GM21447 (cell line): ENCODE results near the gene EIF4E.

Experiments
- ATAC-seq: cut with Tn5 transposase; IDR thresholded peaks from one replicate; pipeline ENCODE4 v1.9.1; 2021; ENCODE audit not compliant: unreplicated experiment

The EIF4E gene, protein sequence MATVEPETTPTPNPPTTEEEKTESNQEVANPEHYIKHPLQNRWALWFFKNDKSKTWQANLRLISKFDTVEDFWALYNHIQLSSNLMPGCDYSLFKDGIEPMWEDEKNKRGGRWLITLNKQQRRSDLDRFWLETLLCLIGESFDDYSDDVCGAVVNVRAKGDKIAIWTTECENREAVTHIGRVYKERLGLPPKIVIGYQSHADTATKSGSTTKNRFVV

DNA sequence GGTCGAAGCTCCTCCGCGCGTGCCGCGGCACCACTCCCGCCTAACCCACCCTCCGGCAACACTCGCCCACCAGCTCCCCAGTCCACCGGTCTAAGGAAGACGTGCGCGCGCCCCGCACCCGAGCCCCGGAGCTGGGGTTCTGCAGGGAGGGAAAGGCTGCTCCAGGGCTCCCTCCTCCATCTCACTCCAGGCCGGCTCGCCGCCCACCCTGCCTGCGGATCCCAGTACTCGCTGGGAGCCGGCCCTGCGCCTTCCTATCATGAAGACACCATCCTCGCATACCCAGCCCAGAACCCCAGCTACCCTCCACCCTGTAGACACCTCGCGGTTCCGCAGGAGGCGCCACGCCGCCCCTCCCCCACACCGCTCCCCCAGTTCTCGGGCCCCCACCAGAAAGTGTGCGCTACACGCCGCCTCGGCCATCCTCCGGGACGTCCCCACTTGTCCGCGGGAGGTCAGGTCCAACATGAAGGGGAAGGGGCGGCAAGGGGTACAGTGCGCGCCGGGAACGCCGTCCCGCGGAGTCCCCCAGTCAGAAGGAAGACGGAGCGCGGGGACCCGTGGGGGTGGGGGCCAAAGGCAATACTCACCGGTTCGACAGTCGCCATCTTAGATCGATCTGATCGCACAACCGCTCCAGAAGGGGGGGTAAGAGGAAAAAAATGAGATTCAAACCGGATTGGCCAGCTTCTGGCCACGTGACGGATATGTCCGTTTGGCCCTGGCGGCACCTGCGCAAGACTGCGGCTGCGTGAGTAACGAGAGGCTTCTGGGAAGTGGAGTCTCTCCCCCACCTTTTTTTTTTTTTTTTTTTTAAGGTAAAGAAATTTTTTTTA, at the start of gene EIF4E:
TSS of gene EIF4E (minus strand) at position 629 of the 836 bp plus-strand sequence. CDS start at position 608, 21 bp downstream.
- peak; percentile 76 for ATAC-seq

DNA sequence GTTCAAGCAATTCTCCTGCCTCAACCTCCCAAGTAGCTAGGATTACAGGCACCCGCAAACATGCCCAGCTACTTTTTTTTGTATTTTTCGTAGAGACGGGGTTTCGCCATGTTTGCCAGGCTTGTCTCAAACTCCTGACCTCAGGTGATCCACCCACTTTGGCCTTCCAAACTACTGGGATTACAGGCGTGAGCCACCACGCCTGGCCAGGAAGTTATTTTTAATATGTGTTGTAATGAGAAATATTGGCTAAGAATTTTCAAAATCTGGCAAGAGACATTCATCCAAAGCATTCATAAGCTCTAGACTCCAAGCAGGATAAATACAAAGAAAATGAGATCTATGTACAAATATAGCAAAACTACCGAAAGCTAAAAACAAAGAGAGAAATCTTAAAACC, 48.6 kb upstream of the EIF4E start:
- no peak for ATAC-seq

DNA sequence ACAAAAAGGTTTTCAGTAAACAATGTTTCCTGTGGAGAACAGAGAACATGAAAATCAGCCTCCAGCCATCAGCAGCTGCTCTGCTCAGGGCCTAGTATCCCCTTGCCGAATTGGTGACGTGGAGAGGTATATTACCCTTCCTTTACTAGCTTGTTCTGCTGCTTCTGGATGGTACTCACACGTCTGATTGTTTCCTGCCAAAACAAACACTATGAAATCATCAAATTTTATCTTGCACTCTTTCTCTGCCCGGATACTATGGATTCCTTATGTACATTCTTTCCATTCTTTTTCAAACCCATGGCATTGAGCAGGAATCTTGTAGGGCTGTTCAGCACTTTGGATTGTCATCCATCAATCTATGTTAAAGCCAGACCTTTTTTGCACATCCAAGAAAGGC, 47.8 kb upstream of the EIF4E start:
- ATAC-seq, result no peak

DNA sequence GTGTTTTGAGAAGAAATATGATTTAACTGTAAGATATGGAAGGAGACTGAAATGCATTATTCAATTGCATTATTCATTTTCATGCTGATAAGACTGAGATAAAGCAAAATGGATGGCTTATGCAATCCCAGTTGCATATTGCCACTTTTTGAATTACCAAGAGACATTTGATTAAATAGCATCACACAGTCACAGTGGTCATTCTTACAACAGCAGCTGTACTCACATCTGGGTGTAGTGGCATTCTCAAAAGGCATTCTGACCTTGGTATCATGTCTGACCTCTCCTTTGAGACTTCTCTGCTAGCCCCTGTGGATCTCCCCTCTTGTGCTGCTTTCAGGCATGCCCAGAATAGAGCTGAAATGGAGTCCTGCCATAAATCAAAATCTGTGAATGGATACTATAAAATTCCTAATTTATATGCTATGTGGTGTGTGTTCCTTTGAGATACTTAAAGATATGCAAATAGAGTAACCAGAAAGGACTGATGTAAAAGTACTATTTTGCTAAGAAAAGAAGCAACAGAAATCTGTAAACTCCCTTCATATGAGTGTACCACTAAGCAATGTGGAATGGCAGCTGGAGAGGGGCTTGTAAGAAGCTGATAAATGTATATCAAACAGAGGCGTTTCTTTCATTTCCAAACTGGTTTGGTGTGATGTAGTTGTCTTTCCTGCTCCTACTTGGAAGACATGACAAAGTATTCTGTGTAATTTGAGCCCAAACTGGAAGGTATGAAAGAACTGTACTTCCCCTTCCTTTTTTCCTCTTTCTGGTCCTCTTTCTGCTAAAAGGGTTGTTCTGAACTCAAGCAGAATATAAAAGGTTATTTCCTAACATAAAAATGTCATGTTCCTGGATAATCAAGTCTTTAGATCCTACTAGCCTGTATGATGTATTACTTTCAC, 41.2 kb upstream of the EIF4E start:
- ATAC-seq, result no peak

DNA sequence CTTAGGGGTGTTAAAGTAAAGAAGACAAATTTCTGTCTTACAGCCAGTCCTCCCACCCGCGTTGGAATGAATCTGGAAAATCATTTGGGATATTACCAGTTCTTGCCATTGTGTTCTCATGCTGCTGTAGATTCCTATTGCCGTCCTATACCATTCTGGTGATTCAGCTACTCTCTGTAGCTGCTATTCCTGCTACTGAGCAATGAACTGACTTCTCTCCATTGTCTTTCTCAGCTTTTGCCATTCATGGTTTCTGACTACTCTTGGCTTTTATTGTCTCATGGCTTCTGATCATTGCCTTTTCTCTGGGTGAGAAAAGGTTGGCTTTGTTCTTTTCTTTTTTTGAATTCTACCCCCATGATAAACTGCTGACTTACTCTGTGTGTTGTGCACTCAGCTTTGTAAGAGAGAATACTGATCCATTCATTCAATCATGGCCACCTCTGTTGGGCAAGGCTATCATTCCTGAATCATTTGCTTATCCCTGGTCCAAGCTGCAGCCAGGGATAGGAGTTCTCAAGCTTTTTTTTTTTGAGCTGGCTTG, 38.9 kb upstream of the EIF4E start:
- no peak for ATAC-seq

DNA sequence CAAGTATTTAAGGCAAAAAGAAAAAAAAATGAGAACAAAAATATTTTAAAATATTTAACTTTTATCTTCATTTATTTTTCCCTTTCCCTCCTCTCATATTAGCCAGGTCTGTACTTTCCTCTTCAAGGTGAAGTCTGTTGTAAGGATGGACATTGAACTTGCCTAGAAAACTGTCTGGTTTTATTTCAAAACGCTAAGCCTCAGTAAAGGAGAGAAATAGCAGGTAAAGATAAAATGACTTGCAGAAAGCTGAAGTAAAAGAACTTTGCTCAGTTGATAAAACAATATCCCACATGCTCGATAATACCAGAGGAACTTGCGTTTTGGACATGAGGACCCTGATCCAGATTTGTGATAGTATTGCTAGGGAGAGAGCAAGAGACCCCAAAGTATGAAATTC, 38.0 kb upstream of the EIF4E start:
- ATAC-seq, result no peak

DNA sequence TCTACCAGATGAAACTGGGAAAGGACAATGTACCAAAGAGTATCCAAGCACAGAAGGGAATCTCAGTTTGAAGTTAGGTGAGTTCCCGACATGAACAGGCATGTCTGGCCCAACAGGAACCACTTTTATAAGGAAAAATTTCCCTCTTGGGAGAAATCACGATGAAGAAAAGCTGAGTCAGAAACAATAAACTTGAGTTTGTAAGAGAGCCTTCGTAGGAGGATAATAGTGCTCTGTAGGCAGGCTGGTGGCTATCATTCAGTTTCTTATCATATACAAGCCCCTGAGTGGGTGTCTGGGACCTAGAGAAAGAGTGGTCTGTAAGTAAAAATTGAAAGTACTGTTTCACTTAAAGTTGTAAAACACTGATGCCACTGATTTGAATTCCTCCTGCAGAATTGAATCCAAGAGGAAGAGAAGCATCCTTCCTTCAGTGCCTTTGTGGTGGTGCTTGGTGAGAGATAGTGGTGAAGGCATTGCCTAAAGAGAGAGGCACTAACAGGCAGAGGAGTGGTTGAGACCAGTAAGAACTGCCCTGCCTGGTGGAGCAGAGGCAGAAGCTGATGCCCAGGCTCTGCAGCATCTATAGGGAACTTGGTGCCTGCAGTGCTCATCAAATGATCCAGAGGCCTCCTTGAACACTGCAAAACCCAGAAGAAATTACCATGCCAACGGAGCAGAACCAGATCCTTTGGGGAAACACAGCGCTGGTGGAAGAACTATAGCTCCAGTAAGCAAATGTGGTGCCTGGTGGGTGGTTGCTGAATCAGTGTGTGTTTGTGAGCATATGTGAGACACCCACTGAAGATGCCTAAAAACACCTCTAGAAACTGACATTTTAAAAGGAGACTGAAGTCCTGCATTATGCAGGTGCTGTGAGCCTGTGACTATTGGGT, 34.9 kb upstream of the EIF4E start:
- ATAC-seq, result no peak

DNA sequence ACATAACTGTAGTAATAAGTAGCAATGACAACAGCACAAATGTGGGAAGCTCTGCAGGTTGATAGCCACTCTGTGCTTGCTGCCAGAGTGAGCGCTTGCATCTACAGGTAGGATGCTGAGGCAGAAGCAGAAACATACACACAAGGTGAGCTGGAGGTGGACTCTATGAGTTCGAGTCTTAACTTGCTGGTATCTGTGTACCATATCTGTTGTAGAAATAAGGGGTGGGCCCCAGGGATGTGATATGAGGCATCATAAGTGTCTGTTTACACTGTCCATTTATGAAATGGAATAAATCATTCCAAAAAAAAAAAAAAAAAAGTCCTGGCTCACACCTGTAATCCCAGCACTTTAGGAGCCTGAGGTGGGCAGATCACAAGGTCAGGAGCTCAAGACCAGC, 32.8 kb upstream of the EIF4E start:
- no peak for ATAC-seq

DNA sequence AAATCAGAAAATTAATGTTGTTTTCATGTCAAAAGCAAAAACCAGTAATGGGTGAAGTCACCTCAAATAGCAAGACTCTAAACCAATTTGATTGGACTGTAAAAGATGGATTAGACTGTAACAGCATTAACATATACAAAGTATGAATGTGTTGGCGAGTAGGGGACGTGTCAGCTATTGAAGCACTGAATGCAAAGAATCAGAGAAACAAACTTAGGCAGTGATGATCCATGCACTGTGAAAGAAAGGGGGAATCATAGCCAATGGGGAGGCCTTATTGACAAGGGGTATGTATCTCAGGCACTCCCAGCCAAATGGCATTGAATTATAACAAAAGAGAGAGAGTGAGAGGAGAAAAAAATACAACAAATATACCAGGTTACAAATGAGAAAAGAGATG, 30.5 kb upstream of the EIF4E start:
- no peak for ATAC-seq

DNA sequence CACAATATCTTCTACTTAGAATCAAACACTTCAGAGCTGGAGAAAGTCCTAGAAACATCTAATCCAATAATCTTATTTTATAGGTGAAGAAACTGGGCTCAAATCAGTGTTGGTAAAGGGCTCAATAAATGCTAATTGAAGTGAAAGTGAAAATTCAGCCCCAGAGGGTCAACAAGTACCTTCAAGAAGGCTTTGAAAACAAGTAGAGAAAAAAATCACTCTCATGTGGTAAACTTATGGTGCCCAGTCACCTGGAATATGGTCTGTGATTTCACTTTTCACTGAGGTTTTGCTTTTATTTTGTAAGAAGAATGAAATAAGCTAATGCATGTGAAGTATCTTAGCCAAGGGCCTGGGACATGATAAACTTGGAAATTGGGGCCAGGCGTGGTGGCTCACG, 29.1 kb upstream of the EIF4E start:
- ATAC-seq, result no peak

DNA sequence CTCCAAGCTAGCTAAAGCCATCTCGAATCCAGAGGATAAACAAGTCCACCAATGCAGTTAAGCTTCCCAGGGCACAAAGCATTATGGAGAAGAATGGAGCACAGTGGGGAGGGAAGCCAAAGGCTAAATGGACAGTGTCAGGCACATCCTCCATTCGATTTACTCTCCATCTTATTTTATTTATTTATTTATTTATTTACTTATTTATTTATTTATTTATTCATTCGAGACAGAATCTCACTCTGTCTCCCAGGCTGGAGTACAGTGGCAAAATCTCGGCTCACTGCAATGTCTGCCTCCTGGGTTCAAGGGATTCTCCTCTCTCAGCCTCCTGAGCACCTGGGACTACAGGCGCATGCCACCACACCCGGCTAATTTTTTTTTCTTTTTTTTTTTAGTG, 26.3 kb upstream of the EIF4E start:
- ATAC-seq, result no peak

DNA sequence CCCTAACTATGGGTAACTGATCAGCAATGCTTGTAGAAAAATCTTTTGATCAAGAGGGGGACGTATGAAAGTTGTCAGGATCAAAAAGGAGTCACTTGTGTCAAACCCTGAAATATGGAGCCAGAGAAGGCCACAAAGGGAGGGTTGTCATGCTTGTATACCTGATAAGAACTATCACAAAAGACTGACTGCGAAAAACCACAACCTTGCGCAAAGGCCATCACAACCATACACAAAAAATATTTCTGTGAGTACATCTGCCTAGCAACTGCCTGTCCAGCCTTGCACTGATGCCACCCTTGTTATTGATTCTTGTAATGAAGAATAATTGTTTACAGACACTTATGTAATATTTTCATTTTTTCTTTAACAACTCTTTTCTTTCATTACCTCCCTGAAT, 22.8 kb upstream of the EIF4E start:
- ATAC-seq, result no peak

DNA sequence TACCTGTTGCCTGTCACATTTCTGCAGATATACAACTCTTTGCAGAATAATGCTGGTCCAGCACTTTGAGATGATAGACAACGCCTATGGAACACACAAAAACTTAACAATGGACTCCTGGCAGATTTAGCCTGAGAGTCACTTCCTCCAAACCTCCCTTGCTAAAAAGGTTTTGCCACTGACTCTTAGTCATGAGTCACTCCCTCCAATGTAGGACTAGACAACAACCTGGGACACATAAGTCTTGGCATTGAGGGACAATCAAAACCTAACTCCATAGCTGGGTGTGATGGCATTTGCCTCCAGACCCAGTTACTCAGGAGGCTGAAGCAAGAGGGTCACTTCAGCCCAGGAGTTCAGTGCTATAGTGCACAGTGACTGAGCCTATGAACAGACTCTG, 22.0 kb upstream of the EIF4E start:
- ATAC-seq, result no peak

DNA sequence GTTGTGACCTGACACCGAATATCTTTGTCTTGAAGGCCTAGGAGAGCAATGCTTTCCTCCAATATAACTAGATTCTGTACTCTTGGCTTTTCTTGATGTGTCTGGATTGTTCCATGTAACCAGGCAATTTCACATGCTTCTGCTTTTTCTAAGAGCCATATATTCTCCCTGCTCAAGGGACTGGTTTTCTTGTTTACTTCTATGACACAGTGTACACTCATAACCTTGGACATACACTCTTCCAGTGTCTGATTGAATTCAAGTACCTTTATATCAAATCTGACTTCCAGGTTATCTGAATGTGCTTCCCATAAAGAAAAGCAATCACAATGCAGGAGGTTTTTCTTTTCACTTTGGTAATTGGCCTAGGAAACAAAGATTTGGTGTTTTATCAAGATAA, 17.4 kb upstream of the EIF4E start:
- no peak for ATAC-seq

DNA sequence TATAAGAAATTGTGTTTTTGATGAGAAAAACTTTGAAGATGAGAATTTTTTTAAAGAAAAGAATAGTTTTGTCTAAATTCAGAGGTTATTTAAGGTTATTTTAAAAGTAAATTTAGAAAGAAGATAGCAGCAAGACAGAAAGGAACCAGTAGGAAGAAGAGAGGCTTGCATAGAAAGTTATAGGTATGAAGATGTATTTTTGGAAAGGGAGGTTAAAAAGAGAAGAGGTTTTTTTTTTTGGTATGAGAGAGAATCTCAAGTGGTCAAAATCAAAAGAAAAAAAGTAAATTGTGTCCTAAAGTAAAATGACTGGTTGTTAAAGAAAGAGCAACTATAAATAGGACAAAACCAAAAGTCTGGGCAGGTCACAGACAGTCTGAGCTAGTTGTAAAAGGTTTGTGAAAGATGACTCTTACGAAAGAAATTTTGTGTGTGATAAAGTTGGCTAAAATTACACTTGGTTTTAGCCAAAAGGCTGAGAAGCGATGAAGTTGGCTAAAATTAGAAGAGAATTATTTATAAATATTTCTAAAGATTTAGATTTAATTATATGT, 16.4 kb upstream of the EIF4E start:
- no peak for ATAC-seq

DNA sequence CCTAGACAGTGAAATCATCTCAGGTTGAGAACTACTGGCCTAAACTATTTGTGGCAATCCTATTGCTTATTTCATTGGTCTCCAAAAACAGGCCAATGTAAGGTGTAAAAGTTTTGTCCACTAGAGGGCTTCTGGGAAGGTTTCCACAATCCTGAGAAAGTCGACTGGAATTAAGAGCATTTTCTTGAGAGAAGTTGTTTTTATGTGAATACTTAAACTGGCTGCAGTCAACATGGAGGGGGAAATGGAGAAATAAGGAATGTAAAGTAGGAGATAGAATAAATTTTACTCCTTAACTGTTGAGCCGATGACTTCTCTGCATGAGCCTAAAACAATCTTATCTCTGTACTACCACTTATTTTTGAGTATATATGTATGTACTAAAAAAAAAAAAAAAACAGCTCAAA, 11.0 kb upstream of the EIF4E start:
- no peak for ATAC-seq

DNA sequence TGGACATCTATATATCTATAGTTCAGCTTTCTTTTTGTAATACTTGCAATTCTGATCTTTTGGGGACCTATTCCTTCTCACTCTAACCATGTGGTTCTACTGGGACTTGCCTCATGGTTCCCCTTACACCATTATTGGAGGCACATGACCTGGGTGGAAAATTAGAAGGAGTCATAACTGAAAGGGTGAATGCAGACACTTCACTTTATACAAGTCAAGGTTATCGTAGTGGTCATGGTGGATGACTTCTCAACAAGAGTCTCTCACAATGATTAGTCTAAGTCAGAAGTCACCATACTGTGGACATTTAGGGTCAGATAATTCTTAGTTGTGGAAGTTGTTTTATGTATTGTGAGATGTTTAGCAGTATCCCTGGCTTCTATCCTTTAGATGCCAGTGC, 10.5 kb upstream of the EIF4E start:
- no peak for ATAC-seq

DNA sequence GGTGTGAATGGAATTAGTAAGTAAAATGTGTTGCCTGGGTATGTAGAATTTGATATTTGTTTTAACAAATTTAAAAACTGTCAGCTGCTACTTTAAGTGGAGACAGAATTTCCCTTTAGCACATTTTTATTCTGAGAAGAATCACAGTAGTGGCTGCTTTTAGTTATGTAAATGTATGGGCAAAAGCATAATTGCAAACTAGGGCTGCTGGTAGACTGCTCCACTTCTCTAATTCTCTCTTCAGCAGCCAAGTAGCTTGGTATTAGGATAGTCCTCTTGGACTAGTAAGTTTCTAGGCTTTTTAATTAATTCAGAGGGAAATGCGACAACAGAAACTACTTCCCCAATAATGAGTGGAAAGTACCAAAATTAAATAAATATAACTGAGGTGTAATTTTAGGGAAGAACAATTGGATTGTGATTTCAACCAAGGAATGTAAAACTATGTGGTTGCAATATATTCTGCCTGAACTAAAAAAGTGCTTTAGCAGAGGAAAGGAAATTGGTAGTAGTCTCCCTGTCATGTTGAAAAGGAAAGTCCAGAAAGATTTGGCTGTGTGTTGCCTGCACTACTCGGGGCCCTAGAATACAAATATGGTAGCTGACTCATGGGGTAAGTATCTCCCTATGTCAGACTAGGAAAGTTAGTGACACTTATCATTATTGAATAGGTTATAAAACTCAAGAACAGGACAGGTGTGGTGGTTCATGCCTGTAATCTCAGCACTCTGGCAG, 9.2 kb upstream of the EIF4E start:
- no peak for ATAC-seq

DNA sequence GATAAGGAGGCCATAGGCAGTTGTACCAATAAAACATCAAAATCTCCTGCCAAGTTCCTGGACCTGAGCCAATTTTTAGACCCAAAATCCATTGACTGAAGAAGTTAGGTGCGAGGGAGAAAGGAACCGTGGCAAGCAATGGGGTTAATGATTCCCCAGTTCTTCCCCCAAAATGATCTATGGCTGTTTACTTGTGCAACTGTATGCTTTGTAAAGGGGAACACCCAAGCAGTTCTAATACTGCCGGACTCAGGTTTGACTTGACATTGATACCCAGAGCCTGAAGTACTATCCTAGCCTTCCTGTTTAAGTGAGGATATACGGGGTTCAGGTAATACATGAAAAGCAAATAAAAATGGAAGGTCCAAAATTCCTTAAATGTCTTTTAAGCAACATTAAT, 6.7 kb upstream of the EIF4E start:
- no peak for ATAC-seq
